Measurements from ENCODE around the gene RAPGEF4. TPM values are rescaled to one million over a fixed set of nuclear protein-coding genes. Genes with fewer than 3 reads are reported as not detected.

Gene RAPGEF4
- total and polyA plus RNA-seq, 3 experiments from 2014 or later, result not detected

GRCh38 chr2:172812158-172812744, 76.6 kb downstream of the RAPGEF4 start:
- no peak overlapping the region for H3K4me3 Mint-ChIP-seq
- ChIA-PET POLR2A (no interaction called here), CTCF (no interaction called here)
- H3K27me3 Mint-ChIP-seq, result peaks cover 3 to 13% of the 10 kb centered on the region in 2 donors
- Histone ChIP-seq H3K27me3 (ENCODE audit: insufficient read depth, low read length, poor library complexity, severe bottlenecking) (no peaks in the 10 kb centered on the region), H3K27ac (ENCODE audit: low read depth, low read length) (no peak overlapping the region), H3K9me3 (ENCODE audit: low read length) (no peaks in the 10 kb centered on the region), H3K4me1 (ENCODE audit: insufficient read depth, low read length) (no peaks in the 10 kb centered on the region), H3K36me3 (ENCODE audit: insufficient read depth, low read length) (no peaks in the 10 kb centered on the region), H3K4me3 (ENCODE audit: low read length) (no peak overlapping the region)
- H3K4me1 Mint-ChIP-seq, result no peaks in the 10 kb centered on the region
- no peak overlapping the region for H3K27ac Mint-ChIP-seq
- DNase-seq, result no peak
- H3K36me3 Mint-ChIP-seq, result no peaks in the 10 kb centered on the region
- no peaks in the 10 kb centered on the region for H3K9me3 Mint-ChIP-seq

DNA sequence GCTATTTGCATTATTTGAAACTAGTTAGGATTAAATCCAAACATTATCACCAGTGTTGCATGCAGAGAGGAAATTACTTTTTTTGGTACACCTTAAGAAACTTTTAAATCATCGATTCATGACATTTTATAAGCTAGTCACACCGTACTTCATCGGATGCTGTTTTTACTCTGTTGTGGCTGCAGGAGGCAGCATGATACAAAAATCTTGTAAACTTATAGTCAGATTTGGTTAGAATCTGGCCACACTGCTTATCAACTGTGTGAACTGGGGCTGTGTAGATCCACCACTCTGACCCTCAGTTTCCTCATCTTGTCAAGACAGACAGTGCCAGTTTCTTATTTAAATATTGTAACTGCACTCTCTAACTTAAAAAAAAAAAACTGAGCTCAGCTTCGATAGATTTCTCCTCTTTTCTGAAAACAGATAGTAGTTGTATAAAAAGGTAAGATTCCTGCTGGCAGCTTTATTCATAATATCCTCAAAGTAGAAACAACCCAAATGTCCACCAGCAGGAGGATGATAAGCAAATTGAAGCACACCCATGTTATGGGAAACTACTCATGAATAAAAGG, 77.8 kb downstream of the RAPGEF4 start:
- POLR2A ChIA-PET, result no interaction called here
- DNase-seq, result no peak
- H3K27me3 ChIP-seq (ENCODE audit: insufficient read depth, low read length, poor library complexity, severe bottlenecking), result no peaks in the 10 kb centered on the region
- H3K36me3 ChIP-seq (ENCODE audit: insufficient read depth, low read length), result no peaks in the 10 kb centered on the region
- H3K9me3 ChIP-seq (ENCODE audit: low read length), result no peaks in the 10 kb centered on the region
- Mint-ChIP-seq H3K4me3 (no peak overlapping the region), H3K27ac (no peak overlapping the region), H3K36me3 (no peaks in the 10 kb centered on the region), H3K27me3 (peaks cover 3 to 16% of the 10 kb centered on the region in 2 donors), H3K4me1 (no peaks in the 10 kb centered on the region), H3K9me3 (no peaks in the 10 kb centered on the region)
- no peak overlapping the region for H3K4me3 ChIP-seq (ENCODE audit: low read length)
- H3K4me1 ChIP-seq (ENCODE audit: insufficient read depth, low read length), result no peaks in the 10 kb centered on the region
- CTCF ChIA-PET, result no interaction called here
- no peak overlapping the region for H3K27ac ChIP-seq (ENCODE audit: low read depth, low read length)

DNA sequence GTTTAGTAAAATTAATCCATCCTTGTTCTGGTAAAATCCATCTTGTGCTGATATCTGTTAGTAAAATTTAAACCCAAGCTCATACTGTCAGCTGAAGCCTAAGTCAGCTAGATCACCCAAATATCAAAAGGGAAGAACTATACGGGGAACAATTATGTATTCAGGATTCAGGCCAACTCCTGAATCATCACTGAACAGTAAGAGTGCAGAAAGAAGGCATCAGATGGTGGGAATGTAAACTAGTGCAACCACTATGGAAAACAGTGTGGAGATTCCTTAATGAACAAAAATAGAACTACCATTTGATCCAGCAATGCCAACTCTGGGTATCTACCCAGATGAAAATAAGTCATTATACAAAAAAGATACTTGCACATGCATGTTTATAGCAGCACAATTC, 81.8 kb downstream of the RAPGEF4 start:
- CTCF ChIA-PET, result no interaction called here
- H3K4me1 ChIP-seq (ENCODE audit: insufficient read depth, low read length), result no peaks in the 10 kb centered on the region
- Mint-ChIP-seq H3K27ac (no peak overlapping the region), H3K4me3 (no peak overlapping the region), H3K9me3 (no peaks in the 10 kb centered on the region), H3K27me3 (peaks cover 3 to 16% of the 10 kb centered on the region in 2 donors), H3K36me3 (no peaks in the 10 kb centered on the region), H3K4me1 (no peaks in the 10 kb centered on the region)
- POLR2A ChIA-PET, result no interaction called here
- H3K36me3 ChIP-seq (ENCODE audit: insufficient read depth, low read length), result no peaks in the 10 kb centered on the region
- H3K27me3 ChIP-seq (ENCODE audit: insufficient read depth, low read length, poor library complexity, severe bottlenecking), result no peaks in the 10 kb centered on the region
- no peak overlapping the region for H3K27ac ChIP-seq (ENCODE audit: low read depth, low read length)
- H3K9me3 ChIP-seq (ENCODE audit: low read length), result no peaks in the 10 kb centered on the region
- no peak overlapping the region for H3K4me3 ChIP-seq (ENCODE audit: low read length)
- DNase-seq, result no peak

DNA sequence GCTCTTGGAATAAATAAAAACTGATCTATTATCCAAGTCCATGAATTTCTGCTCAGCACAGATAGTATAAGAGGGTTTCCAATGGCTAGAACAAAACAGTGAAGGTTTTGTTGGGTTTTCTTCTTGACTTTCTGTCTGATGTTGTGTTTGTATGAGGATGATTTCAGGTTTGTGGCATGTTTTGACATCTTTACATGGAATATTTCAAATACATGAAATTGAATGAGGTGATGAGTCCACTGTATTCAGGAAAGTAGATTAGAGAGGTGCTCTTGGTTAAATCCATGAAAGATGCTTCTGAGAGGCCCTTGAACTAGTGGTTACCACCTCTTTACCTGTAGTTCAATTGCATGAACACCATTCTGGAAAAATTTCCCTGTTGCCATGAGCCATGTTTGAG, 84.3 kb downstream of the RAPGEF4 start:
- Mint-ChIP-seq H3K36me3 (no peaks in the 10 kb centered on the region), H3K27ac (no peak overlapping the region), H3K27me3 (peaks cover 6 to 13% of the 10 kb centered on the region in 2 donors), H3K9me3 (peaks cover 0 to 2% (median 0%) of the 10 kb centered on the region in 5 donors), H3K4me3 (no peak overlapping the region), H3K4me1 (no peaks in the 10 kb centered on the region)
- ChIA-PET POLR2A (no interaction called here), CTCF (no interaction called here)
- Histone ChIP-seq H3K4me3 (ENCODE audit: low read length) (no peak overlapping the region), H3K4me1 (ENCODE audit: insufficient read depth, low read length) (no peaks in the 10 kb centered on the region), H3K9me3 (ENCODE audit: low read length) (no peaks in the 10 kb centered on the region), H3K36me3 (ENCODE audit: insufficient read depth, low read length) (no peaks in the 10 kb centered on the region), H3K27me3 (ENCODE audit: insufficient read depth, low read length, poor library complexity, severe bottlenecking) (no peaks in the 10 kb centered on the region), H3K27ac (ENCODE audit: low read depth, low read length) (no peak overlapping the region)
- no peak for DNase-seq

DNA sequence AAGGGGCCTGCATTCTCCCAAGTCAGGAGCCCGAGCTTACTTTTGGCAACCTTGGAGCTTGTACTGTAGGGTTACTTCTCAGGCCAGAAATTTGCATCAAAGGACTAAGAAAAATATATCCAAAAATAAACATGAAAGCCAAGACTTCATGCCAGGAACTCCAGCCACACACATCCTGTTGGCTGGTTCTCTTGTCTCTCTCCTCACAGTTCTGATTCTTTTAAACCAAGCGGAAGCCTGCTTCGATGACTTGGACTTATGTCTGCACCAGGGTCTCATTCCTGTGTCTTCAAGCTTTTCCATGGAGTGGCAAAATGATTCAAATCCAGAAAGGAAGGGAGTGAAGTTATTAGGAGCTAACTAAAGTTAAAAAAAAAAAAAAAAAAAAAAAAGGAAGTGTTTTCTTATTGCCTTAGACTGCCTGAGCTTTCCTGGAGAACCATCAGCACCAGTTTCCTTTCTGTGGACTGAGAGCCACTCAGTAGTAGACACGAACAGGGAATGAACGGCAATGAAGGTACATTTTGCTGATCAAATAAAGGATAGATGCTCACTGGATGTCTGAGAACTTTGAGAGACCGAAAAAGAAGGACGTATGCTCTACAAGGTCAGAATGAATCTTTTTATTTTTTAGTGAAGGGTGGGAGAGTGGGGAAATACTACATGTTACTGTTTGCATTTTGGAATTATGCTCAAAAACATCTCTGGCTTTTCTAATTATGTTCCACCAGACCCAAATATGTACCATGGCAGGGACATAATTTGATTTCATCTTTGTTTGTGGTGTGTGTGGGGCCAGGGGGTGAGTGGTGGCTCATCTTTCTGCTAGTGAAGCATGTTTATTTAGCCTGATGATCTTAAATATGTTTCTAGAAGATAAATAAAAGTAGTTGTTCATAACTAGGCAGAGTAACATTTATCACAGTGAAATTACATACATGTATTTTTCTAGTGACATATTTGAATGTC, 86.0 kb downstream of the RAPGEF4 start:
- Mint-ChIP-seq H3K9me3 (peaks cover 0 to 2% (median 0%) of the 10 kb centered on the region in 5 donors), H3K4me3 (no peak overlapping the region), H3K27ac (no peak overlapping the region), H3K27me3 (peaks cover 3 to 17% of the 10 kb centered on the region in 2 donors), H3K4me1 (no peaks in the 10 kb centered on the region), H3K36me3 (no peaks in the 10 kb centered on the region)
- DNase-seq, result no peak
- POLR2A ChIA-PET, result no interaction called here
- no peaks in the 10 kb centered on the region for H3K36me3 ChIP-seq (ENCODE audit: insufficient read depth, low read length)
- H3K4me1 ChIP-seq (ENCODE audit: insufficient read depth, low read length), result no peaks in the 10 kb centered on the region
- H3K27me3 ChIP-seq (ENCODE audit: insufficient read depth, low read length, poor library complexity, severe bottlenecking), result no peaks in the 10 kb centered on the region
- H3K27ac ChIP-seq (ENCODE audit: low read depth, low read length), result no peak overlapping the region
- no peaks in the 10 kb centered on the region for H3K9me3 ChIP-seq (ENCODE audit: low read length)
- H3K4me3 ChIP-seq (ENCODE audit: low read length), result no peak overlapping the region
- CTCF ChIA-PET, result interaction anchor here (1.1 kb wide), 1 partner anchor 8 kb away, joined by 3 read pairs; no protein-coding TSS in a partner anchor

- H3K27me3 Mint-ChIP-seq, result peaks cover 7 to 19% of the 10 kb centered on the region in 2 donors
- H3K27ac ChIP-seq (ENCODE audit: low read depth, low read length), result no peak overlapping the region
- H3K36me3 ChIP-seq (ENCODE audit: insufficient read depth, low read length), result no peaks in the 10 kb centered on the region
- POLR2A ChIA-PET, result no interaction called here
- H3K4me3 ChIP-seq (ENCODE audit: low read length), result no peak overlapping the region
- CTCF ChIA-PET, result no interaction called here
- no peaks in the 10 kb centered on the region for H3K4me1 Mint-ChIP-seq
- H3K9me3 Mint-ChIP-seq, result peaks cover 0 to 2% (median 0%) of the 10 kb centered on the region in 5 donors
- DNase-seq, result no peak
- H3K36me3 Mint-ChIP-seq, result no peaks in the 10 kb centered on the region
- no peaks in the 10 kb centered on the region for H3K27me3 ChIP-seq (ENCODE audit: insufficient read depth, low read length, poor library complexity, severe bottlenecking)
- H3K27ac Mint-ChIP-seq, result no peak overlapping the region
- H3K4me3 Mint-ChIP-seq, result no peak overlapping the region
- no peaks in the 10 kb centered on the region for H3K4me1 ChIP-seq (ENCODE audit: insufficient read depth, low read length)
- H3K9me3 ChIP-seq (ENCODE audit: low read length), result no peaks in the 10 kb centered on the region
Measured at GRCh38 chr2:172822585-172822984, 86.9 kb downstream of the RAPGEF4 start.

DNA sequence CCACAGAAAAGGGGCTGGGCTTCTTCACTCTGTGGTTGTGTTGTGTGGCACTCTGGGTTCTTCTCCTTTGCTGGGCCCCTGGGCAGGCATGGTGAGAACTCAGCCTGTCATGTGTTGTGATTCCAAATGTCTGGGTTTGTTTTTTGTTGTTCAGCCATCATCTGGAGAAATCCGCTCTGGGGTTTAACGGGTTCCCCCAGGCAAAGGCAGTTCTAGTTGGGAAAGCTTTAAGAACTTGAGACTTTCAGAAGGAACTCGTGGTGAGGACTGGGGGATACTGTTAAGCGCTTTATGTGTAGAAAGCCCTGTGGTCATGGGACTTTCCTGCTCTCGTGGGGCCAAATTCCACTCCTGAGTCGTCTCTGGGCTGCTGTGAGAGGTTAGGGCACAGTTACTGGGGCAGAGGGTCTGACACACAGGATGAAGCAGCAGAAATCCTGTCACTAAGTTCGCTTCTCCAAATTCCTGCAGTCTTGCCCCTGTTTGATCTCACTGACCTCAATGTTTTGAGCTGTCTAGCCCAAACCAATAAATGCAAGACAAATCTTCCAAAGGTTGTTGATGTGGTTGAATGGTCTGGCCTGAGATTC, 87.7 kb downstream of the RAPGEF4 start:
- Histone ChIP-seq H3K36me3 (ENCODE audit: insufficient read depth, low read length) (no peaks in the 10 kb centered on the region), H3K4me1 (ENCODE audit: insufficient read depth, low read length) (no peaks in the 10 kb centered on the region), H3K4me3 (ENCODE audit: low read length) (no peak overlapping the region), H3K27me3 (ENCODE audit: insufficient read depth, low read length, poor library complexity, severe bottlenecking) (no peaks in the 10 kb centered on the region), H3K27ac (ENCODE audit: low read depth, low read length) (no peak overlapping the region), H3K9me3 (ENCODE audit: low read length) (no peaks in the 10 kb centered on the region)
- H3K36me3 Mint-ChIP-seq, result no peaks in the 10 kb centered on the region
- peaks cover 0 to 2% (median 0%) of the 10 kb centered on the region in 5 donors for H3K9me3 Mint-ChIP-seq
- peaks cover 7 to 19% of the 10 kb centered on the region in 2 donors for H3K27me3 Mint-ChIP-seq
- no peaks in the 10 kb centered on the region for H3K4me1 Mint-ChIP-seq
- no peak for DNase-seq
- ChIA-PET POLR2A (no interaction called here), CTCF (no interaction called here)
- H3K27ac Mint-ChIP-seq, result no peak overlapping the region
- no peak overlapping the region for H3K4me3 Mint-ChIP-seq

GRCh38 chr2:172826522-172826921, 90.9 kb downstream of the RAPGEF4 start:
- H3K27ac Mint-ChIP-seq, result no peak overlapping the region
- no peak overlapping the region for H3K4me3 ChIP-seq (ENCODE audit: low read length)
- no peaks in the 10 kb centered on the region for H3K27me3 ChIP-seq (ENCODE audit: insufficient read depth, low read length, poor library complexity, severe bottlenecking)
- CTCF ChIA-PET, result no interaction called here
- H3K9me3 Mint-ChIP-seq, result peaks cover 0 to 2% (median 0%) of the 10 kb centered on the region in 5 donors
- H3K4me1 ChIP-seq (ENCODE audit: insufficient read depth, low read length), result no peaks in the 10 kb centered on the region
- no peaks in the 10 kb centered on the region for H3K9me3 ChIP-seq (ENCODE audit: low read length)
- H3K4me3 Mint-ChIP-seq, result no peak overlapping the region
- H3K36me3 Mint-ChIP-seq, result no peaks in the 10 kb centered on the region
- no peak for DNase-seq
- H3K27ac ChIP-seq (ENCODE audit: low read depth, low read length), result no peak overlapping the region
- H3K36me3 ChIP-seq (ENCODE audit: insufficient read depth, low read length), result no peaks in the 10 kb centered on the region
- H3K27me3 Mint-ChIP-seq, result peaks cover 7 to 14% of the 10 kb centered on the region in 2 donors
- POLR2A ChIA-PET, result no interaction called here
- H3K4me1 Mint-ChIP-seq, result no peaks in the 10 kb centered on the region
